Measurements from ENCODE around the gene SACS.

DNA sequence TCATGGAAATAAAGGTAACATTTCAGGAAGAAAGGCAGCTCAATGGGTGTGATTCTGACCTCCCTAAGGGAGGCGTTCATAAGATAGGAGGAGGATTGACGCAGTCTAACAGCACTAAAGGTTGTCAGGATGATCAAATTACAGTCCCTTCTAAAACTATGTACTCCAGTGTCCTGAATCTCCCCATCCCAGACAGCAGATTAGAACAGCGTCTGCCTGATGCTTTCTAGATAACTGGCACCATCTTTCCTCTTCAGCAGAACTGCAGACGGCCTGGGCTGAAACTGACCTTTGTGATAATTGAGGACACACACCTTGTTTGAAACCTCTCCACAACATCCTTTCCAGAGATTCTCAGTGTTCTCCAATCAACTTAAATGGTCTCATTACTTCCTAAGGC, 25.5 kb upstream of the SACS start:
- TF ChIP-seq, protein P1, sequence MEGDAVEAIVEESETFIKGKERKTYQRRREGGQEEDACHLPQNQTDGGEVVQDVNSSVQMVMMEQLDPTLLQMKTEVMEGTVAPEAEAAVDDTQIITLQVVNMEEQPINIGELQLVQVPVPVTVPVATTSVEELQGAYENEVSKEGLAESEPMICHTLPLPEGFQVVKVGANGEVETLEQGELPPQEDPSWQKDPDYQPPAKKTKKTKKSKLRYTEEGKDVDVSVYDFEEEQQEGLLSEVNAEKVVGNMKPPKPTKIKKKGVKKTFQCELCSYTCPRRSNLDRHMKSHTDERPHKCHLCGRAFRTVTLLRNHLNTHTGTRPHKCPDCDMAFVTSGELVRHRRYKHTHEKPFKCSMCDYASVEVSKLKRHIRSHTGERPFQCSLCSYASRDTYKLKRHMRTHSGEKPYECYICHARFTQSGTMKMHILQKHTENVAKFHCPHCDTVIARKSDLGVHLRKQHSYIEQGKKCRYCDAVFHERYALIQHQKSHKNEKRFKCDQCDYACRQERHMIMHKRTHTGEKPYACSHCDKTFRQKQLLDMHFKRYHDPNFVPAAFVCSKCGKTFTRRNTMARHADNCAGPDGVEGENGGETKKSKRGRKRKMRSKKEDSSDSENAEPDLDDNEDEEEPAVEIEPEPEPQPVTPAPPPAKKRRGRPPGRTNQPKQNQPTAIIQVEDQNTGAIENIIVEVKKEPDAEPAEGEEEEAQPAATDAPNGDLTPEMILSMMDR (IDR thresholded peaks at IDR 0.05): no peak
- TF ChIP-seq POLR2A (IDR thresholded peaks at IDR 0.05) (no peak), EP300 (IDR thresholded peaks at IDR 0.05) (no peak)
